DND-41 (cell line): ENCODE results near the gene WWP2.

Source experiments
- CTCF ChIP-seq: IDR thresholded peaks from 2 replicates; pipeline ENCODE4 v1.5.1; 2012; ENCODE audit warnings: borderline replicate concordance, low read length, moderate library complexity, mild to moderate bottlenecking; ENCODE audit not compliant: poor library complexity, severe bottlenecking; ENCODE audit errors: extremely low read depth
- EZH2 ChIP-seq: IDR thresholded peaks from 3 replicates; pipeline ENCODE4 v1.6.1; 2012; ENCODE audit warnings: borderline replicate concordance, low read depth, mild to moderate bottlenecking, moderate library complexity, low read length, inconsistent platforms; ENCODE audit not compliant: severe bottlenecking

- TF ChIP-seq CTCF, result no peak
- TF ChIP-seq EZH2, result no peak
Observed at GRCh38 chr16:69909760-69910159, 147.6 kb downstream of the WWP2 start.
